OCI-LY1 (cell line): ENCODE data around the gene PUS10.

Experiments
- H2AFZ ChIP-seq: fragments of 200-600 bp; sonication (generic), shearing (Covaris generic); 2 replicates; pipeline ENCODE4 v1.6.0; 2014; ENCODE audit warnings: antibody characterized with exemption, mild to moderate bottlenecking, low read length
- H3F3A ChIP-seq: fragments of 200-600 bp; sonication (generic), shearing (Covaris generic); 2 replicates; pipeline ENCODE4 v1.6.0; 2014; ENCODE audit warnings: mild to moderate bottlenecking, antibody characterized with exemption, low read length, moderate library complexity; ENCODE audit not compliant: insufficient read depth
- H3K27ac ChIP-seq: fragments of 200-600 bp; sonication (generic); 2 replicates; pipeline ENCODE4 v1.5.1; 2014; ENCODE audit warnings: low read length, mixed run types, mild to moderate bottlenecking, low read depth; ENCODE audit not compliant: poor library complexity, severe bottlenecking
- H3K27me3 ChIP-seq: fragments of 200-600 bp; sonication (generic); 2 replicates; pipeline ENCODE4 v1.6.0; 2014; ENCODE audit warnings: antibody characterized with exemption, mild to moderate bottlenecking, low read length, moderate library complexity; ENCODE audit not compliant: insufficient read depth
- H3K36me3 ChIP-seq: fragments of 200-600 bp; sonication (generic); 2 replicates; pipeline ENCODE4 v1.6.1; 2014; ENCODE audit warnings: mild to moderate bottlenecking, antibody characterized with exemption, low read length, moderate library complexity, mixed read lengths; ENCODE audit not compliant: insufficient read depth
- H3K4me1 ChIP-seq: fragments of 200-600 bp; sonication (generic); 2 replicates; pipeline ENCODE4 v1.5.1; 2014; ENCODE audit warnings: mild to moderate bottlenecking, low read length, moderate library complexity; ENCODE audit not compliant: insufficient read depth, severe bottlenecking
- H3K4me2 ChIP-seq: fragments of 200-600 bp; sonication (generic), shearing (Covaris generic); 2 replicates; pipeline ENCODE4 v1.6.1; 2014; ENCODE audit warnings: low read length
- H3K4me3 ChIP-seq: fragments of 200-600 bp; sonication (generic); 2 replicates; pipeline ENCODE4 v1.5.1; 2014; ENCODE audit warnings: low read length, low read depth, mild to moderate bottlenecking, mixed read lengths; ENCODE audit not compliant: poor library complexity, severe bottlenecking
- H3K79me2 ChIP-seq: fragments of 200-600 bp; shearing (Covaris generic); 2 replicates; pipeline ENCODE4 v1.6.1; 2016; ENCODE audit warnings: mixed run types, low read length, mixed read lengths; ENCODE audit not compliant: insufficient read depth
- H3K9ac ChIP-seq: fragments of 200-600 bp; sonication (generic), shearing (Covaris generic); 2 replicates; pipeline ENCODE4 v1.6.1; 2014; ENCODE audit warnings: mild to moderate bottlenecking, low read length, mixed read lengths
- H3K9me2 ChIP-seq: fragments of 200-600 bp; sonication (generic), shearing (Covaris generic); 2 replicates; pipeline ENCODE4 v1.6.1; 2014; ENCODE audit warnings: low read depth, mild to moderate bottlenecking, low read length, mixed read lengths
- H3K9me3 ChIP-seq: fragments of 200-600 bp; shearing (Covaris generic); 2 replicates; pipeline ENCODE4 v1.6.1; 2014; ENCODE audit warnings: low read length, mixed read lengths
- H4K20me1 ChIP-seq: fragments of 200-600 bp; sonication (generic), shearing (Covaris generic); 2 replicates; pipeline ENCODE4 v1.6.0; 2016; ENCODE audit warnings: mild to moderate bottlenecking, low read length; ENCODE audit not compliant: insufficient read depth
- EZH2 ChIP-seq: fragments of 200-600 bp; sonication (generic), shearing (Covaris generic); IDR thresholded peaks from 2 replicates; pipeline ENCODE4 v1.8.0; 2017; ENCODE audit warnings: borderline replicate concordance, mixed run types, mild to moderate bottlenecking, antibody characterized with exemption, low read length, moderate library complexity, mixed read lengths
- TF ChIP-seq, protein P1 (sequence below): fragments of 200-600 bp; sonication (generic), shearing (Covaris generic); IDR thresholded peaks from 2 replicates; pipeline ENCODE4 v1.5.1; 2017; ENCODE audit warnings: mild to moderate bottlenecking, antibody characterized with exemption, low read length, moderate library complexity, mixed read lengths

PUS10 gene

DNA sequence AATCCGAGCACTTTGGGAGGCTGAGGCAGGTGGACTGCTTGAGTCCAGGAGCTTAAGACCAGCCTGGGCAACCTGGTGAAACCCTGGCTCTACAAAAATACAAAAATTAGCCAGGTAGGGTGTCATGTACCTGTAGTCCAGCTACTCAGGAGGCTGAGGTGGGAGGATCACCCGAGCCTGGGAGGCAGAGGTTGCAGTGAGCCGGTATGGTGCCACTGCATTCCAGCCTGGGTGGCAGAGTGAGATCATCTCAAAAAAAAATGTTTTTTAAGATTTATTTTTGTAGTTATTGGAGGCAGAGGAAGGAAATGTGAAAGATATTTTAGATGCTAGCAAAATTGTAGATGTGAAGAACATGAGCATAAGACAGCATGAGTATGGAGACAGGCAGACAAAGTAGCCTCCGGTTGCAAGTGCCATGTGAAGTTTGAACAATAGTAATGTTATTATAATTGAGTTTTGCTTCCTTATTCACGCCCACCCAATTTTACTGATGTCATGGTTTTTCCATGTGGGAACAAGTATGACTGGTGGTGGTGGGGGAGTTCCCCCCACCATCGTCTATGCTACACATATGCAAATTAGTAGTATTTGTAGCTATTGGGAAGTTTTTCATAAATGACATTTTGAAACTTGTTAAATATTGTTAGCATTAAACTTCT is 118.7 kb downstream of the PUS10 start:
- Histone ChIP-seq H3K4me2 (no peak overlapping the region), H4K20me1 (no peaks in the 10 kb centered on the region; the same call in 1 of the 2 replicates), H3K9me2 (no peaks in the 10 kb centered on the region), H3K9ac (no peak overlapping the region), H3K36me3 (peaks cover 99% of the 10 kb centered on the region), H3F3A (peaks cover 7% of the 10 kb centered on the region; the same call in 1 of the 2 replicates), H3K4me3 (no peak overlapping the region), H3K79me2 (peaks cover 42% of the 10 kb centered on the region), H3K9me3 (no peaks in the 10 kb centered on the region), H2AFZ (no peak overlapping the region), H3K27ac (peak overlapping the region; percentile 53), H3K27me3 (no peaks in the 10 kb centered on the region), H3K4me1 (no peaks in the 10 kb centered on the region)
- TF ChIP-seq EZH2 = no peak
- TF ChIP-seq, protein P1, sequence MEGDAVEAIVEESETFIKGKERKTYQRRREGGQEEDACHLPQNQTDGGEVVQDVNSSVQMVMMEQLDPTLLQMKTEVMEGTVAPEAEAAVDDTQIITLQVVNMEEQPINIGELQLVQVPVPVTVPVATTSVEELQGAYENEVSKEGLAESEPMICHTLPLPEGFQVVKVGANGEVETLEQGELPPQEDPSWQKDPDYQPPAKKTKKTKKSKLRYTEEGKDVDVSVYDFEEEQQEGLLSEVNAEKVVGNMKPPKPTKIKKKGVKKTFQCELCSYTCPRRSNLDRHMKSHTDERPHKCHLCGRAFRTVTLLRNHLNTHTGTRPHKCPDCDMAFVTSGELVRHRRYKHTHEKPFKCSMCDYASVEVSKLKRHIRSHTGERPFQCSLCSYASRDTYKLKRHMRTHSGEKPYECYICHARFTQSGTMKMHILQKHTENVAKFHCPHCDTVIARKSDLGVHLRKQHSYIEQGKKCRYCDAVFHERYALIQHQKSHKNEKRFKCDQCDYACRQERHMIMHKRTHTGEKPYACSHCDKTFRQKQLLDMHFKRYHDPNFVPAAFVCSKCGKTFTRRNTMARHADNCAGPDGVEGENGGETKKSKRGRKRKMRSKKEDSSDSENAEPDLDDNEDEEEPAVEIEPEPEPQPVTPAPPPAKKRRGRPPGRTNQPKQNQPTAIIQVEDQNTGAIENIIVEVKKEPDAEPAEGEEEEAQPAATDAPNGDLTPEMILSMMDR = no peak

DNA sequence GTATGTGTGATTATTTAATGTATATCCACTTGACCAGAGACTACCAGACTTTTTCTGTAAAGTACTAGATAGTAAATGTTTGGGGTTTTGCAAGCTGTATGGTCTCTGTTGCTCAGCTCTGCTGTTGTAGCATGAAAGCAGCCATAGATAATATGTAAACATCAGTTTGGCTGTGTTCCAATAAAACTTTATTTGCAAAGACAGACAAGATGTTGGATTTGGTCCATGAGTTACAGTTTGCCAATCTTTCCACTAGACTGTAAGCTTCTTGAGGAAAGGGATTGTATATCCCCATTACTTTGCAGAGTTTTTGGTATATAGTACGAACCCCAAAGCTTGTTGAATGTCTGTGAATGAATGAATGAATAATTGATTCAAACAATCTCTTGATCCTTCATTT is 119.5 kb downstream of the PUS10 start:
- Histone ChIP-seq H3K27me3 (no peaks in the 10 kb centered on the region), H2AFZ (no peak overlapping the region), H3K9me2 (no peaks in the 10 kb centered on the region), H3K9ac (no peak overlapping the region), H3K4me3 (no peak overlapping the region), H3K4me2 (no peak overlapping the region), H3K9me3 (no peaks in the 10 kb centered on the region), H3K27ac (peak overlapping the region; percentile 9), H3K79me2 (peaks cover 50% of the 10 kb centered on the region), H3K4me1 (no peaks in the 10 kb centered on the region), H3K36me3 (peaks cover 99% of the 10 kb centered on the region), H4K20me1 (no peaks in the 10 kb centered on the region; the same call in 1 of the 2 replicates), H3F3A (peaks cover 7% of the 10 kb centered on the region; the same call in 1 of the 2 replicates)
- TF ChIP-seq EZH2 = no peak
- TF ChIP-seq, protein P1 = no peak
